Activated CD8-positive, alpha-beta memory T cell treated with anti-CD3 and anti-CD28 coated beads for 1 hour (primary cell): ENCODE measurements around the gene CLMN.

Source experiments
- DNase-seq, 2 donors: peaks; one replicate each; pipeline ENCODE4 v3.0.0-alpha.2; 2020; ENCODE audit warnings: low read depth in 1 of 2; ENCODE audit errors: extremely low read depth in 1 of 2

The CLMN gene

GRCh38 chr14:95264271-95264973 is 55.3 kb downstream of the CLMN start:
- no peak for DNase-seq

GRCh38 chr14:95263527-95264231 is 56.0 kb downstream of the CLMN start:
- DNase-seq: no peak

- no peak for DNase-seq
Observed at GRCh38 chr14:95262511-95262891, 57.2 kb downstream of the CLMN start.

GRCh38 chr14:95261616-95262510 is 57.8 kb downstream of the CLMN start:
- DNase-seq: no peak

GRCh38 chr14:95260537-95261361 is 59.0 kb downstream of the CLMN start:
- DNase-seq: no peak

GRCh38 chr14:95258754-95259593 is 60.7 kb downstream of the CLMN start:
- no peak for DNase-seq

- DNase-seq: no peak
Observed at GRCh38 chr14:95258156-95258555, 61.6 kb downstream of the CLMN start.

GRCh38 chr14:95257521-95257920 is 62.2 kb downstream of the CLMN start:
- DNase-seq: no peak

- no peak for DNase-seq
Observed at GRCh38 chr14:95256776-95257060, 63.0 kb downstream of the CLMN start.

- no peak for DNase-seq
Observed at GRCh38 chr14:95256002-95256775, 63.5 kb downstream of the CLMN start.

GRCh38 chr14:95255487-95255886 is 64.2 kb downstream of the CLMN start:
- no peak for DNase-seq

- DNase-seq: no peak
Observed at GRCh38 chr14:95255013-95255412, 64.7 kb downstream of the CLMN start.

- DNase-seq: no peak
Observed at GRCh38 chr14:95254288-95254687, 65.4 kb downstream of the CLMN start.

- no peak for DNase-seq
Observed at GRCh38 chr14:95253039-95253630, 66.6 kb downstream of the CLMN start.

- DNase-seq: no peak
Observed at GRCh38 chr14:95252219-95252618, 67.5 kb downstream of the CLMN start.

- no peak for DNase-seq
Observed at GRCh38 chr14:95250936-95251335, 68.8 kb downstream of the CLMN start.

GRCh38 chr14:95250140-95250769 is 69.5 kb downstream of the CLMN start:
- no peak for DNase-seq

GRCh38 chr14:95248432-95248831 is 71.3 kb downstream of the CLMN start:
- no peak for DNase-seq
